CD14-positive monocyte (primary cell): ENCODE data around the gene PACRGL. TPM values are rescaled to one million over a fixed set of nuclear protein-coding genes. Genes with fewer than 3 reads are reported as not detected.
"Not testable (repeated sequence)": the region's sequence is repeated elsewhere in the genome, so short reads cannot be mapped to it uniquely, and the experiment has no call there.

Source experiments
- DNase-seq, 3 donors: peaks; one replicate each; pipeline ENCODE4 v3.0.0-alpha.2; 2011 to 2022
- H2AFZ ChIP-seq: 2 replicates; pipeline ENCODE4 v1.6.0; 2012; ENCODE audit warnings: mild to moderate bottlenecking, low read depth, low read length, inconsistent platforms; ENCODE audit not compliant: insufficient read depth, poor library complexity, severe bottlenecking
- H3K27ac ChIP-seq, 2 donors: 1 replicate in 1 of 2; 2 replicates in 1 of 2; pipeline ENCODE4 v1.5.1; 2012 to 2013; ENCODE audit warnings: low read length in 2 of 2, control low read depth in 1 of 2, inconsistent platforms in 1 of 2, low read depth in 1 of 2, mild to moderate bottlenecking in 1 of 2
- H3K27me3 ChIP-seq, 2 donors: one replicate each; pipeline versions ENCODE4 v1.6.0 to v1.6.1; 2011 to 2013; ENCODE audit warnings: low read length in 2 of 2; ENCODE audit not compliant: control insufficient read depth in 2 of 2, insufficient read depth in 2 of 2
- H3K36me3 ChIP-seq, 2 donors: replicated peaks in 1 of 2; 1 replicate in 1 of 2; 2 replicates in 1 of 2; pipeline versions ENCODE4 v1.5.1 to v1.6.1; 2012 to 2013; ENCODE audit warnings: low read length in 2 of 2, control low read depth in 1 of 2, inconsistent platforms in 1 of 2, mild to moderate bottlenecking in 1 of 2; ENCODE audit not compliant: insufficient read depth in 2 of 2, control insufficient read depth in 1 of 2
- H3K4me1 ChIP-seq, 2 donors: 1 replicate in 1 of 2; 2 replicates in 1 of 2; pipeline versions ENCODE4 v1.5.1 to v1.6.1; 2012 to 2013; ENCODE audit warnings: low read length in 2 of 2, control low read depth in 1 of 2, inconsistent platforms in 1 of 2, mild to moderate bottlenecking in 1 of 2, moderate library complexity in 1 of 2; ENCODE audit not compliant: insufficient read depth in 2 of 2, control insufficient read depth in 1 of 2
- H3K4me2 ChIP-seq: replicated peaks from 2 replicates; pipeline ENCODE3; 2012; ENCODE audit warnings: low read length, moderate library complexity, mild to moderate bottlenecking; ENCODE audit not compliant: poor library complexity, severe bottlenecking; ENCODE audit errors: extremely low read depth
- H3K4me3 ChIP-seq, 3 experiments: fragments of 200-600 bp in 1 of 3; sonication (generic) in 1 of 3; replicated peaks in 1 of 3; 1 replicate in 2 of 3; 2 replicates in 1 of 3; pipeline ENCODE4 v1.5.1; 2011 to 2013; ENCODE audit warnings: low read length in 3 of 3, mild to moderate bottlenecking in 3 of 3, control low read depth in 2 of 3, low read depth in 2 of 3, inconsistent platforms in 1 of 3, moderate library complexity in 1 of 3
- H3K79me2 ChIP-seq: 2 replicates; pipeline ENCODE4 v1.6.0; 2012; ENCODE audit warnings: mild to moderate bottlenecking, control low read depth, inconsistent platforms, low read length, moderate library complexity; ENCODE audit not compliant: insufficient read depth
- H3K9ac ChIP-seq: 2 replicates; pipeline ENCODE4 v1.6.0; 2017; ENCODE audit warnings: low read length, mild to moderate bottlenecking; ENCODE audit not compliant: insufficient read depth, poor library complexity, severe bottlenecking
- H3K9me3 ChIP-seq, 2 donors: replicated peaks in 1 of 2; 1 replicate in 1 of 2; 2 replicates in 1 of 2; pipeline versions ENCODE4 v1.5.1 to v1.6.1; 2012 to 2013; ENCODE audit warnings: low read length in 2 of 2, control low read depth in 1 of 2; ENCODE audit not compliant: control insufficient read depth in 1 of 2, insufficient read depth in 1 of 2
- H4K20me1 ChIP-seq: 2 replicates; pipeline ENCODE4 v1.6.0; 2012; ENCODE audit warnings: mild to moderate bottlenecking, low read length, control low read depth, moderate library complexity; ENCODE audit not compliant: insufficient read depth
- H3K27ac Mint-ChIP-seq, 7 donors: one replicate each; pipeline ENCODE4 v1.8.0; 2020; ENCODE audit warnings: mild to moderate bottlenecking in 7 of 7, mixed read lengths in 7 of 7, moderate library complexity in 6 of 7, inconsistent platforms in 2 of 7
- H3K27me3 Mint-ChIP-seq, 3 donors: one replicate each; pipeline ENCODE4 v1.8.0; 2021 to 2022; ENCODE audit warnings: low read depth in 3 of 3, mild to moderate bottlenecking in 3 of 3, mixed read lengths in 3 of 3, moderate library complexity in 3 of 3, inconsistent platforms in 1 of 3
- H3K36me3 Mint-ChIP-seq, 2 donors: one replicate each; pipeline ENCODE4 v1.8.0; 2020; ENCODE audit warnings: mixed read lengths in 2 of 2, inconsistent platforms in 1 of 2, mild to moderate bottlenecking in 1 of 2
- H3K4me1 Mint-ChIP-seq: one replicate; pipeline ENCODE4 v1.8.0; 2020; ENCODE audit warnings: mild to moderate bottlenecking, mixed read lengths
- H3K4me3 Mint-ChIP-seq, 2 donors: one replicate each; pipeline ENCODE4 v1.8.0; 2020; ENCODE audit warnings: mild to moderate bottlenecking in 2 of 2, mixed read lengths in 2 of 2, moderate library complexity in 1 of 2
- H3K9me3 Mint-ChIP-seq, 7 donors: one replicate each; pipeline ENCODE4 v1.8.0; 2020 to 2022; ENCODE audit warnings: mixed read lengths in 7 of 7, mild to moderate bottlenecking in 6 of 7, moderate library complexity in 6 of 7, inconsistent platforms in 2 of 7
- CTCF ChIP-seq: fragments of 200-600 bp; IDR thresholded peaks from one replicate; pipeline ENCODE4 v1.8.0; 2022; ENCODE audit warnings: antibody characterized with exemption, mild to moderate bottlenecking
- WGBS: methylation state at CpG from one replicate; pipeline ENCODE4 v1.1.5; 2013; ENCODE audit warnings: missing lambda C conversion rate; ENCODE audit not compliant: insufficient coverage; 5-methylcytosine and 5-hydroxymethylcytosine counted together
- intact Hi-C, 2 donors: fragments of 100-400 bp; cut with micrococcal nuclease; formaldehyde crosslinking; loops; one replicate each; pipeline versions ENCODE4 v1.15.0 to v1.15.1; 2023
- polyA plus RNA-seq, 3 donors: library from polyadenylated mRNA; depleted of rRNA in 1 of 3; unstranded in 2 of 3; stranded (reverse) in 1 of 3; fragments of 300-500 nt in 2 of 3; fragments of >200 nt in 1 of 3; fragmentation: Illumina TruSeq in 2 of 3; gene quantifications; 1 replicate in 2 of 3; 2 replicates in 1 of 3; pipeline ENCODE4 v1.2.3, GENCODE V29; 2012 to 2021

The PACRGL gene
- polyA plus RNA-seq, 3 donors, result 6.1 to 7.9 (median 7.4) TPM

- Mint-ChIP-seq H3K9me3 (peaks cover 17 to 22% (median 19%) of the 10 kb centered on the region in 7 donors), H3K4me3 (no peak overlapping the region), H3K4me1 (no peaks in the 10 kb centered on the region), H3K27ac (no peak overlapping the region), H3K27me3 (no peaks in the 10 kb centered on the region), H3K36me3 (peaks cover 47 to 56% of the 10 kb centered on the region in 2 donors)
- peaks cover 35 to 89% of the 10 kb centered on the region in 2 donors for H3K36me3 ChIP-seq
- no peaks in the 10 kb centered on the region for H3K79me2 ChIP-seq
- intact Hi-C loops, result no loop called here
- H3K4me2 ChIP-seq, result no peak overlapping the region
- no peaks in the 10 kb centered on the region for H3K4me1 ChIP-seq
- TF ChIP-seq CTCF, result no peak
- H3K9ac ChIP-seq, result no peak overlapping the region
- H3K9me3 ChIP-seq, result peaks cover 15 to 17% of the 10 kb centered on the region in 2 donors
- 89% methylated on average over 3 of the region's 6 CpGs for WGBS
- DNase-seq, result no peak
- no peak overlapping the region for H3K4me3 ChIP-seq
- no peak overlapping the region for H2AFZ ChIP-seq
- no peak overlapping the region for H3K27ac ChIP-seq
- no peaks in the 10 kb centered on the region for H3K27me3 ChIP-seq
- no peaks in the 10 kb centered on the region for H4K20me1 ChIP-seq
Observed at GRCh38 chr4:20724915-20725314, 24.7 kb downstream of the PACRGL start.

- Histone ChIP-seq H3K4me3 (no peak overlapping the region), H3K79me2 (no peaks in the 10 kb centered on the region), H3K4me2 (no peak overlapping the region), H3K4me1 (no peaks in the 10 kb centered on the region), H2AFZ (no peak overlapping the region), H3K36me3 (peaks cover 7 to 43% of the 10 kb centered on the region in 2 donors), H3K27ac (no peak overlapping the region), H3K27me3 (no peaks in the 10 kb centered on the region), H4K20me1 (no peaks in the 10 kb centered on the region), H3K9me3 (peaks cover 24 to 29% of the 10 kb centered on the region in 2 donors), H3K9ac (no peak overlapping the region)
- TF ChIP-seq CTCF, result no peak
- no peak overlapping the region for H3K4me3 Mint-ChIP-seq
- peaks cover 20 to 42% (median 31%) of the 10 kb centered on the region in 7 donors for H3K9me3 Mint-ChIP-seq
- H3K36me3 Mint-ChIP-seq, result peaks cover 33 to 41% of the 10 kb centered on the region in 2 donors
- no peak overlapping the region for H3K27ac Mint-ChIP-seq
- DNase-seq, result no peak
- peaks cover 0 to 2% (median 0%) of the 10 kb centered on the region in 3 donors for H3K27me3 Mint-ChIP-seq
- no peaks in the 10 kb centered on the region for H3K4me1 Mint-ChIP-seq
- WGBS, result no CpG with 5 or more reads among the region's 1 CpG
- intact Hi-C loops, result no loop called here
Observed at GRCh38 chr4:20735931-20736330, 35.7 kb downstream of the PACRGL start.

- H3K4me3 ChIP-seq, intact Hi-C loops: not testable (repeated sequence)
Observed at GRCh38 chr4:20746000-20746399, 45.7 kb downstream of the PACRGL start.

More at GRCh38 chr4:20746000-20746399, 45.7 kb downstream of the PACRGL start:
- H3K27me3 ChIP-seq, H2AFZ ChIP-seq, H3K27me3 Mint-ChIP-seq, H3K36me3 Mint-ChIP-seq, H3K27ac ChIP-seq, H3K4me1 ChIP-seq, H3K36me3 ChIP-seq, DNase-seq, H3K27ac Mint-ChIP-seq, H3K9ac ChIP-seq, H3K4me2 ChIP-seq, H3K4me3 Mint-ChIP-seq, H4K20me1 ChIP-seq, H3K79me2 ChIP-seq, H3K9me3 ChIP-seq, H3K4me1 Mint-ChIP-seq: not testable (repeated sequence)
- peaks cover 4 to 14% (median 6%) of the 10 kb centered on the region in 7 donors for H3K9me3 Mint-ChIP-seq
- WGBS, result 83% methylated on average over 1 of the region's 4 CpGs
